ENCODE data around the gene SP1.
"Not testable (repeated sequence)": the region's sequence is repeated elsewhere in the genome, so short reads cannot be mapped to it uniquely, and the experiment has no call there.

SP1 gene

GRCh38 chr12:53380104-53380793, at the start of gene SP1:
Gene SP1, plus strand, starts transcription at chr12:53380176. Its CDS starts 116 bp downstream, at chr12:53380292.
- peak; percentile 91 for DNase-seq

GRCh38 chr12:53330671-53331070, 49.3 kb upstream of the SP1 start:
- no peak for DNase-seq

DNA sequence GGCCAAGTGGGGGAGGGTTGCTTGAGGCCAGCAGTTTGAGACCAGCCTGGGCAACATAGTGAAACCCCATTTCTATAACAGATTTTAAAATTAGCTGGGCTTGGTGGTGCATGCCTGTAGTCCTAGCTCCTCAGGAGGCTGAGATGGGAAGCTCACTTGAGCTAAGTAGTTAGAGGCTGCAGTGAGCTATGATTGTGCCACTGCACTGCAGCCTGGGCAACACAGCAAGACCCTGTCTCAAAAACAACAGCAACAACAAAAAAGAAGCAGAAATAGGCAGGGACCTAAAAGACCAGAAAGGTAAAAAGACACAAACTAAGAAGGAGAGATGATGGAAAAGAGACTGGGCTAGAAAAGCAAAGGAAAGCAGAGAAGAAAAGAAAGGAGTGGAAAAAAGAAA, 47.6 kb upstream of the SP1 start:
- DNase-seq, result not testable (repeated sequence)

DNA sequence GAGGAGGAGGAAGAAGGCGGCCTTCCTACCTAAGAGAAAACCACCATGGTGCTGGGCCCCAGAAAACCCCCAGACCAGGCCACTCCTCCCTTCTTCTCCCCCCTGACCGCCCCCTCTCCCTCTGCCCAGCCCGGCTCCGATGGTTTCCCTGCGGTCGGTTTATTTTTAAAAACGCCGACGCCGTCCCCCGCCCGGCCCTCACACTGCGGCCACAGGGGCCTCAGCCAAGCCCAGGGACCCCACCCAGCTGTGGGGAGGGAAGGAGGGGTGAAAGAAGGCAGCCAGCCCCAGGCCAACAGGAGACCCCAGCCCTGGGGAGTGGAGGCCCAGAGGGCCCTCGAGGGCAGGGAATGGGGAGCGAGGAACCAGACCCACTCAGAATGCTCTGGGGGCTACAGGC, 47.2 kb upstream of the SP1 start:
- DNase-seq, result no peak

DNA sequence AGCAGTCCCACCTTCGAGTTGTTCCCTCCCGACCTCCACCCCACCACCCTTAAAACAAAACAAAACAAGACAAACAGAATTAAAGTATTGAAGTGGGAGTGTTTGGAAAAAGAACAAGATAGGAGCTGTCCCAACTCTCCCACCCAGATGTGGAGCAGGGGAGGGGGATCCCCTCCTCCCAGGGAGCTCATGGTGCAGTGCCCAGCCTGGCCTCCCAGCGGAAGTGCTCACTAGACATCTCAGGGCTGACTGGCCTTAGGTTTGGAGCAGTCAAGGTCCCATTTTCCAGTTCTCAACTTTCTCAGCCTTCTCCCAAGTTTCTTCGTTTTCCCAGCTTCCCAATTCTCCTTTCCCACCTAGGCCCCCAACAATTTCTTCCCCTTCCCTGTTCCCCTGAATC, 46.7 kb upstream of the SP1 start:
- DNase-seq, result no peak

DNA sequence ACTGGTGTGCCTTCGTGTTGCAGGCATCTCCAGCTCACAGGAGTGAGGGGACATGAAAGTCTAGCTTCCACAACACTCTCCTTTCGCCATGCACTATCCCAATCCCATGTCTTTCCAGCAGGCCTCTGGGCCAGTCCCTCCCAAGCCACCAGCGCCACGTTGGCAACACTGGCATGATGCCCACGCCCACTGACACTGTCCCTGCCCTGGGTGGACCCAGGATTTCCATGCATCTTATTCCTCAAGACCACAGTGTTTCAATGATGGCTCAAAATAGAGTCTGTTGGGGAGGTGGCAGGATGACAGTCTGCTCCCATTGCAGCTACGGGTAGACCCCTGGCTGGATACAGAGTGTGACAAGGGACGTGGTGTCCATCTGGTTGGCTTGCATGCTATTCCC, 46.1 kb upstream of the SP1 start:
- no peak for DNase-seq

GRCh38 chr12:53334822-53335221, 45.2 kb upstream of the SP1 start:
- DNase-seq, result no peak

DNA sequence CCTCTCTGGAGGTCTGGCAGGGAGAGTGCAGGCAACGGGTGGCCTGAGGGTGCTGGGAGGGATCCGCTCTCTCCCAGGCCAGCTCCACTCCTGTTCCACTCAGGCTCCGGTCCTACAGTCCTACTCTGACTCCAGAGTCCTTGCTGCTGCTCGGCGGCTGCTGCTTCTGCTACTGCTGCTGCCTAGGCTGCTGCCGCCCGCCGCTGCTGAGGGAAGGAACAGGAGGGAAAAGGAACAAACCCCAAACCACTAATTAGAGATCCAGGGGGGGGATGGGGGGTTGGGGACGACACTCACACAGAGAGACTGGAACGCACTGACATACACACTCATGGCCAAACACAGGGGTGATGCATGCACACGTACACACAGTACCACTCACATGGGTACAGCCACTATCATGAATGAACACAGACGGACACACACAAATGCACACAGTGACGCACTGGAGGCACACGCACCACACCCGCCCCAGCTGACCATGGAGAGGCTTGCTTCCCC, 43.7 kb upstream of the SP1 start, which contains the start of gene SP7:
SP7 (minus strand) TSS at position 174 of the 501 bp plus-strand sequence. CDS start 708 bp downstream, outside the sequence.
- no peak for DNase-seq

DNA sequence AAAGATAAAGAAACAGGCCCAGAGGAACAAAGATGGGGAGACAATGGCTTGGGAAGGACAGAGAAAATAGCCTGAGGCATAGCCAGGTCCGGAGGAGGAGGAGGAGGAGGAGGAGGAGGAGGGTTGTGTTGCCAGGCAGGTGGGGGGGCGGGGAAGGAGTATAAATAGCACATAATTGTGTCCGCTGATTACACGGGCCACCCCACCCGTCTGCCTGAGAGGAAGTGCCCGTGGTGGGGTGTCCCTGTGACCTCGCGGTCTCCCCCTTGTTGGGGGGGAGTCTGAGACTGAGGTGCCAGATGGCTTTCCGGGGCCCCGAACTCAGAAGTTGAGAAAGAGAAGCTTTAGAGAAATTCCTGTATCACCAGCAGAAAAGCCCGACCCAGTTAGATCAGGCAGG, 42.0 kb upstream of the SP1 start:
- no peak for DNase-seq

GRCh38 chr12:53338916-53339315, 41.1 kb upstream of the SP1 start:
- no peak for DNase-seq

- DNase-seq, result no peak
These were observed 39.6 kb upstream of the SP1 start for GRCh38 chr12:53340398-53340797.

- no peak for DNase-seq
These were observed 36.5 kb upstream of the SP1 start for GRCh38 chr12:53343449-53343848.

- DNase-seq, result peak; percentile 17
These were observed 36.0 kb upstream of the SP1 start for GRCh38 chr12:53343969-53344368.

- no peak for DNase-seq
These were observed 35.5 kb upstream of the SP1 start for GRCh38 chr12:53344487-53344823.

DNA sequence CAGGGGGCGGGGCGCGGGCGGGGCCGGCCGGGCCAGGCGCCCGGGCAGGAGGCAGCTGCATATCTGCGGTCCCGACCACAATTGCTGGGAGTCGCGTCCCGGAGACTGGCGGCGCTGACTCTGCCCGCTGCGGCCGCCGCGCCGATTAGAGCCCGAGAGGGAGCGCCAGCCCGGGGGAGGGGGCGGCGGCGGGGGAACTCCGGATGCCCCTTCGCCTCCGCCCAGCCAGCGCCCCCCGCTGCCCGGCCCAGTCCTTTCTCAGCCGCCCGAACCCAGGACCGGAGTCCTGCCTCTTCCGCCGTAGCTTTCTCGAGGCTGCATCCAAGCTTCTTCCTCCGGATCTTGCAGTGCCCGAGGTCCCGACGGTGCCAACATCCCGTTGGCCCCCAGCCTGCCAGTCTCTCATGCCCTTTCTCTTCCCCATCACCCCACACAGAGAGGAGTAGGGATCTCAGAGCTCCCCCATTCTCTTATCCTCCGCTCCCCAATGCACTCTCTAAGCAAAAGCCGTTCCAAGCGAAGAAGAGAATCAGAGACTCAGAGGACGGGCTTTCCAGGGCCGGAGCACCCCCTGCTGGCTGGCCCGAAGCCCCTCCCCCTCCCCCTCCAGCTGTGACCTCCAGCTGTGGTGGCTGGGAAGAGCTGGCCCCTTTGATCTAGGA, 35.0 kb upstream of the SP1 start:
- DNase-seq, result peak; percentile 79

- no peak for DNase-seq
These were observed 34.3 kb upstream of the SP1 start for GRCh38 chr12:53345486-53346188.

DNA sequence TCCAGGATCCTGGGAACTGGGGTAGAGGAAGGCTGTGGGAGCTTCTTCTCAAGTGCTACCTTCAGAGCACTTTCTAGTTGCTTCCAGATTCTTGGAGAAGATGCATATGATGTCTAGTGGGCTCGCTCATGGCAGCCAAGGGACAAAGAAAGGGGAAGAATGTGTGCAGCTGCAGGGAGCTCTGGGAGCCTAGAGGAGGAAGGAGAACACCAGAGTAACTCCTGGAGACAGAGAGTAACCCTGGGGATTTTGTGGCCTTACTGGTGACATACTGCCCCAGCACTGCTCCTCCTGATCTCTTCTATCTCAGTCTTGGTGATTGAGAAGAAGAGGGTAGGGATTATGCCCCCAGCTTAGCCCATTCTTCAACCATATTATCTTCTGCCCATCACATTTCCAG, 33.5 kb upstream of the SP1 start:
- DNase-seq, result no peak

DNA sequence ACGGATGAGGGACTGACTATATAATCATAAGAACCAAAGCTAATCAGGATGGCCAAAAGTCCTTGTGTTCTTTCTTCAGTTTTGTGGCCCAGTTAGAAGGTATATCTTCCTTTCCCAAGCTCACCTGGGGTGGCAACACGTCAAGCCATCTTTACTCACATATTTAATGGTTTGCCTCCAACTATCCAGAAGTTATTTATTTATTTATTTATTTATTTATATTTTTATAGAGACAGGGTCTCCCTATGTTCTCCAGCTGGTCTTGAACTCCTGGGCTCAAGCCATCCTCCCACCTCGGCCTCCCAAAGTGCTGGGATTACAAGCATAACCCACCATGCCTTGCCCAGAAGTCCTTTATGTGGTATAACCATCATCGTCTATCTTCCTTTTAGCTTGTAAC, 32.1 kb upstream of the SP1 start:
- no peak for DNase-seq

GRCh38 chr12:53352331-53353256, 27.4 kb upstream of the SP1 start:
- DNase-seq, result peak; percentile 89

GRCh38 chr12:53353257-53353655, 26.7 kb upstream of the SP1 start:
- DNase-seq, result no peak

DNA sequence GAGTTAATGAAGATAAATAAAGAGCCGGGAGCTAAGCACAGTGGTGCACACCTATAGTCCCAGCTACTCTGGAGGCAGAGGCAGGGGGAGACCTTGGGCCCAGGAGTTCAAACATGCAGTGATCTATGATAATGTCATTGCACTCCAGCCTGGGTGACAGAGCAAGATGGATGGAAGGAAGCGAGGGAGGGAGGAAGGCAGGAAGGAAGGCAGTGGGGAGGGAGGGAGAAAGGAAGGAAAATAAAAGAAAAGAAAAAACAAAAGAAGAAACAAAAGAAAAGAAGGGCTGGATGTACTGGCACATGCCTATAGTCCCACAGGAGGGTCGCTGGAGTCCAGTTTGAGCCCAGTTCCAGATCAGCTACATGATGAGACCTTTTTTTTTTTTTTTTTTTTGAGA, 24.9 kb upstream of the SP1 start:
- DNase-seq, result no peak

- no peak for DNase-seq
These were observed 21.0 kb upstream of the SP1 start for GRCh38 chr12:53358836-53359419.

All from CD4-positive, alpha-beta T cell treated with Interleukin-12 subunit alpha and Interleukin-12 subunit beta, for 1 hour (primary cell).